Upper lobe of right lung (tissue), 1 donor: Measurements from ENCODE around the gene GPR35. TPM values are rescaled to one million over a fixed set of nuclear protein-coding genes. Genes with fewer than 3 reads are reported as not detected.
"Not testable (repeated sequence)": the region's sequence is repeated elsewhere in the genome, so short reads cannot be mapped to it uniquely, and the experiment has no call there.

Source experiments
- ATAC-seq: fragments of 200-7000 bp; cut with Tn5 transposase; one replicate; pipeline ENCODE4 v1.9.1; 2020; ENCODE audit warnings: mild to moderate bottlenecking, moderate library complexity
- DNase-seq: peaks from one replicate; pipeline ENCODE4 v3.0.0-alpha.2; 2020
- H3K27ac ChIP-seq: fragments of 200-600 bp; one replicate; pipeline ENCODE4 v1.8.0; 2022
- H3K27me3 ChIP-seq: fragments of 200-600 bp; one replicate; pipeline ENCODE4 v1.8.0; 2022; ENCODE audit warnings: mild to moderate bottlenecking
- H3K36me3 ChIP-seq: fragments of 200-600 bp; one replicate; pipeline ENCODE4 v1.8.0; 2022
- H3K4me1 ChIP-seq: fragments of 200-600 bp; one replicate; pipeline ENCODE4 v1.8.0; 2022
- H3K4me3 ChIP-seq: fragments of 200-600 bp; one replicate; pipeline ENCODE4 v1.8.0; 2022; ENCODE audit warnings: mild to moderate bottlenecking
- H3K9me3 ChIP-seq: fragments of 200-600 bp; one replicate; pipeline ENCODE4 v1.8.0; 2022
- intact Hi-C: fragments of 100-400 bp; cut with DNase I; formaldehyde crosslinking; loops from one replicate; pipeline ENCODE4 v1.11.0; 2022
- total RNA-seq: library from RNA; stranded (reverse); fragmentation: NEBNext Ultra II Directional; extraction: Animal tissue kit (Norgen Biotek cat#: 25700); gene quantifications from one replicate; pipeline ENCODE4 v1.2.1, GENCODE V29; 2021
- TF ChIP-seq, protein P1 (sequence below): fragments of 200-600 bp; IDR thresholded peaks from one replicate; pipeline ENCODE4 v1.8.0; 2022; ENCODE audit warnings: antibody characterized with exemption
- donor health status: DM: no; HTN: yes; CAD: no; lungs with severe emphysema.

The GPR35 gene
- total RNA-seq, 1 donor from 2014 or later, result 3.4 TPM

DNA sequence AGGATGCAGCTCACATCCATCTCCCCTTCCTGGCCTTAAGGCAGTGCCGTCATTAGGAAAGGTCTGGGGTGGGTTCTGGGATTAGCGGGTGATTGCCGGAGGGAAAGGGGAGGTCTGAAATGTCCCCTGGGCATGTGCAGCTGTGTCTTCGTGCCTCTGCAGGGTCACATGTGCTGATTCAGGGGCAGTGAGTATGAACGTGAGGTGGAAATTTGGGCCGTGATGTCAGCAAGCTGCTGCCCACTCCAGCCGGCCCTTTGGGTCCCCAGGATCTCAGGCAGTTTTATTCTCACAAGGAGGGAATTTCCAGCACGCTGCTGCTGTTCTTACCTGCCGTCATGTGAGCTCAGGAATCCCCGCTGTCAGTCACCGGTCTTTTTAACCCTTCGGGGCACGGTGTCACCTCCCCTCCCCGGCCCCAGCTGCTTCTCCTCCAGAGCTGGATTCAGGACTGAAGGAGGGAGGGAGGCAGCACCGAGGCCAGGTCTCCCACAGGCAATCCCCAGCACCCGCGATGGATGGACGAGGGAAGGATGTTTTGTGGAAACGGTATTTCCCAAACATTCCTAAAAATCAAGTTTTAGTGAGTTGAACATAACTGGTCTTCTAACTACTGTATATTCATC lies 23.5 kb downstream of the GPR35 start:
- TF ChIP-seq, protein P1, sequence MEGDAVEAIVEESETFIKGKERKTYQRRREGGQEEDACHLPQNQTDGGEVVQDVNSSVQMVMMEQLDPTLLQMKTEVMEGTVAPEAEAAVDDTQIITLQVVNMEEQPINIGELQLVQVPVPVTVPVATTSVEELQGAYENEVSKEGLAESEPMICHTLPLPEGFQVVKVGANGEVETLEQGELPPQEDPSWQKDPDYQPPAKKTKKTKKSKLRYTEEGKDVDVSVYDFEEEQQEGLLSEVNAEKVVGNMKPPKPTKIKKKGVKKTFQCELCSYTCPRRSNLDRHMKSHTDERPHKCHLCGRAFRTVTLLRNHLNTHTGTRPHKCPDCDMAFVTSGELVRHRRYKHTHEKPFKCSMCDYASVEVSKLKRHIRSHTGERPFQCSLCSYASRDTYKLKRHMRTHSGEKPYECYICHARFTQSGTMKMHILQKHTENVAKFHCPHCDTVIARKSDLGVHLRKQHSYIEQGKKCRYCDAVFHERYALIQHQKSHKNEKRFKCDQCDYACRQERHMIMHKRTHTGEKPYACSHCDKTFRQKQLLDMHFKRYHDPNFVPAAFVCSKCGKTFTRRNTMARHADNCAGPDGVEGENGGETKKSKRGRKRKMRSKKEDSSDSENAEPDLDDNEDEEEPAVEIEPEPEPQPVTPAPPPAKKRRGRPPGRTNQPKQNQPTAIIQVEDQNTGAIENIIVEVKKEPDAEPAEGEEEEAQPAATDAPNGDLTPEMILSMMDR, result no peak
- intact Hi-C loops, result no loop called here
- Histone ChIP-seq H3K9me3 (no peaks in the 10 kb centered on the region), H3K4me1 (no peaks in the 10 kb centered on the region), H3K36me3 (no peaks in the 10 kb centered on the region), H3K27ac (no peak overlapping the region), H3K4me3 (no peak overlapping the region), H3K27me3 (peaks cover 31% of the 10 kb centered on the region)
- DNase-seq, result no peak
- ATAC-seq, result no peak

DNA sequence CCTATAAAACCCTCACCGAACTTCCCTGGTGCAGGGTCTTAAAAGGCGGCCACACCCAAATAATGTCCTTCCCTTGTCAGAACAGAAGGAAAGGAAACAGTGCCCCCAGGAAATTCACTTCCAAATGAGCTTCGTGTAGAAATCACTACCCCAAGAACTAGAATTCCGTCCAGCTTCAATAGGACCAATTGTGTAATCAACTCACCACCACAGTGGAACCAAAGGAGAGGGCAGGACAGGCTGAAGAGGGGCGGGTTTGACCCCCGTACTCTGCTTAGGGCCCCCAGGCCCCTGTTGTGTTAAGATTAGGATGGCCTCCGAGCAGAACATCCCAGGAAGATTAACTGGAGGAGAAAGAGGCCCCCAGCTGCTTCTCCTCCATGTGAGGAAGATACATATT lies 24.1 kb downstream of the GPR35 start:
- H3K9me3 ChIP-seq, result no peaks in the 10 kb centered on the region
- H3K27me3 ChIP-seq, result peaks cover 31% of the 10 kb centered on the region
- no peaks in the 10 kb centered on the region for H3K4me1 ChIP-seq
- ATAC-seq (no peak), DNase-seq (no peak)
- intact Hi-C loops, result no loop called here
- no peaks in the 10 kb centered on the region for H3K36me3 ChIP-seq
- no peak overlapping the region for H3K27ac ChIP-seq
- no peak overlapping the region for H3K4me3 ChIP-seq
- TF ChIP-seq, protein P1, result no peak

DNA sequence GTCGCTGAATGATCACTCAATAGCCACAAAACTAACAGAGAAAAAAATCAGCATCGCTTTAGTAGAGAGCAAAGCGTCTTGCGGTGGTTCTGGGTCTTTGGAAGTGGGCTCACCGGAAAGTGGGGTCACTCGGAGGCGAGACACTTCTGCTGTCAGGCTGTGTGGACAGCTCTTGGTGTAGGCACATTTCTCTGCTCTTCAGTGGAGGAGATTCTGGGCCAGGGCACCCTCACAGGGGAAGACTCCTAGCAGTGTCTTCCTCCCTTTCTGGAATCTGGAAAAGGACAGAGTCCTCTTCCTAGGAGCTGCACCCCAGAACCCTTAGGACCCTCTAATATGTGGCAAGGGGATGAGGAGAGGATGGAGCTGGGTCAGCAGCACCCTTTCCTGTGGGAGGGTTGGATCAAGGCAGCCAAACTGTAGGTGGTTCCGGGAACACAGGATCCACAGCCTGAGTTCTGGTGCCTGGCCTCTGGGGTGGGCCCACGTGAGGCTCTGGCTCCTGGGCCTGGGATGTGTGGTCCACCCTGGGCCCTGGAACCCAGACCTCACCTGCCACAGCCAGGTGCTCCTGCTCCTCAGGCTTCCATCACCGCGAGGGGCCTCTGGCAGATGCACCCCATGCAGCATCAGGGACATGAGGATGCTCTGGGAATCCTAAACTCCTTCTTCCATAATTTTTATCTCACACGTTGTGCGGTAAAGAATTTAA lies 25.1 kb downstream of the GPR35 start:
- TF ChIP-seq, protein P1, result no peak
- Histone ChIP-seq H3K27ac (no peak overlapping the region), H3K9me3 (no peaks in the 10 kb centered on the region), H3K4me3 (no peak overlapping the region), H3K36me3 (no peaks in the 10 kb centered on the region), H3K27me3 (peaks cover 26% of the 10 kb centered on the region), H3K4me1 (no peaks in the 10 kb centered on the region)
- no peak for ATAC-seq
- no peak for DNase-seq
- intact Hi-C loops, result no loop called here

DNA sequence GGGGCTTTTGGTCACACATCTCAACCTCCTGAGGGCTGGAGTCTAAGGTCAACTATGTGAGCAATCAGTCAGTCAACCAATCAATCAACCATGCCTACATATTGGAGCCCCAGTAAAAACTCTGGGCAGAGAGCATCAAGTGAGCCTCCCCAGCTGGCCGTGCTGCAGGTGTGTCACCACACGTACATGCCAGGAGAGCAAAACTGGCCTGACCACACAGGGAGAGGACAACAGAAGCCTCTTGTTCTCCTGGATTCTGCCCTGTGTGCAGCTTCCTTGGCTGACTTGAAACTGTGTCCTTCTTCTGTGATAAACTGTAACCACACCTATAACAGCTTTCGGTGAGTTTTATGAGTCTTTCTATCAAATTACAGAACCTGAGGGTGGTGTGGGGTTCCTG lies 25.9 kb downstream of the GPR35 start:
- Histone ChIP-seq H3K36me3 (no peaks in the 10 kb centered on the region), H3K27me3 (peaks cover 18% of the 10 kb centered on the region)
- no peak for DNase-seq

DNA sequence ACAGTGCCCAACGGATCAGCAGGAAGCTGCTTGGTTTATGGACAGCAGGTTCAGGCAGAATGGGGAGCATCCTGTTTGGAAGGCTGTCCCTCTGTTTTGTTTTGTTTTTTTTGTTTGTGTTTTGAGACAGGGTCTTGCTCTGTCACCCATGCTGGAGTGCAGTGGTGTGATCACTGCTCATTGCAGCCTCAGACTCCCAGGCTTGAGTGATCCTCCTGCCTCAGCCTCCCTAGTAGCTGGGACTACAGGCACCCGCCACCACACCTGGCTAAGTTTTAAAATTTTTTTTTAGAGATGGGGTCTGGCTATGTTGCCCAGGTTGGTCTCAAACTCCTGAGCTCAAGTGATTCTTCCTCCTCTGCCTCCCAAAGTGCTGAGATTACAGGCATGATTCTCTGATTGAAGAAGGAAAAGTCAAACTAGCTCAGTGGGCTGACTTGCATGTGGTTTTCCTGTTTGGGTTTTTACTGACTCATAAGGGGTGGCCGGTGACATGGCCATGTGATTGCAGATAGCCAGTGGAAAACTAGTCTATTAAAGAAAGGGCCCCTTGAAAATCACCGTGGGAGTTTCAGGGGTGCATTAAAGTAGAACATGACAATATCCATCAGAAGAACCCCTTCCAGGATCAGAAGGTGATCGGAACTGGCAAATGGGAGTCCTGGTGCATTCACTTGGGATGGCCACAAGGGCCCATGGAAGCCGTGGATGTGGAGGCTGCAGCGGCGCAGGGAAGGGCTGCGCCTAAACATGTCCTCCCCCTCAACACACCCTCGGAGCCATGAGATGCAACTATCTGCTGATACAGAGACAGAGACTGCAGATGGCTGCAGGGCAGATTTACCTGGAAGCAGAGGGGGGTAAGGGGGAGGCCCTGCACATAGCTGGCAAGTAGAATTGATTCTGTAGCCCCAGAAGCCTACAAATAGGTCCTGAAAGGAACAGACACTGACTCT lies 30.9 kb downstream of the GPR35 start:
- Histone ChIP-seq H3K4me3 (no peak overlapping the region), H3K9me3 (no peaks in the 10 kb centered on the region), H3K4me1 (peaks cover 4% of the 10 kb centered on the region), H3K27me3 (no peaks in the 10 kb centered on the region), H3K36me3 (no peaks in the 10 kb centered on the region), H3K27ac (no peak overlapping the region)
- TF ChIP-seq, protein P1, result no peak
- DNase-seq, result no peak
- intact Hi-C loops, result no loop called here
- ATAC-seq, result peak; percentile 66

More for the DNA sequence above, 25.9 kb downstream of the GPR35 start:
- Histone ChIP-seq H3K27ac (no peak overlapping the region), H3K9me3 (no peaks in the 10 kb centered on the region), H3K4me1 (peaks cover 4% of the 10 kb centered on the region), H3K4me3 (no peak overlapping the region)
- TF ChIP-seq, protein P1, result no peak
- no peak for ATAC-seq
- intact Hi-C loops, result no loop called here

DNA sequence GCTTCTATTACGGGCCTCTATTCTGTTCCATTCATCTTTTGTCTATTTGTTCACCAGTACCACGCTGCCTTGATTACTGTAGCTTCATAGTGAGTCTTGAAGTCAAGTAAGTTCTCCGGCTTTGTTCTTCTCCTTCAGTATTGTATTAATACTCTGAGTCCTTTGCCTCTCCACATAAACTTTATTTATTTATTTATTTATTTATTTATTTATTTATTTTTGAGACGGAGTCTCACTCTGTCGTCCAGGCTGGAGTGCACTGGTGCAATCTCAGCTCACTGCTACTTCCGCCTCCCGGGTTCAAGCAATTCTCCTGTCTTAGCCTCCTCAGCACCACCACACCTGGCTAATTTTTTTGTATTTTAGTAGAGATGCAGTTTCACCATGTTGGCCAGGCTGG lies 34.6 kb downstream of the GPR35 start:
- H3K27ac ChIP-seq, H3K27me3 ChIP-seq, H3K36me3 ChIP-seq, intact Hi-C loops, H3K4me3 ChIP-seq, ATAC-seq, H3K9me3 ChIP-seq, DNase-seq, H3K4me1 ChIP-seq: not testable (repeated sequence)
